Cardiac septum (tissue), 1 donor: ENCODE results near the gene CIT. TPM values are rescaled to one million over a fixed set of nuclear protein-coding genes. Genes with fewer than 3 reads are reported as not detected.

Source experiments
- microRNA-seq: library from miRNA; unstranded; fragments of <30 nt; microRNA quantifications from one replicate; pipeline ENCODE4 v1.2.0, GENCODE V29; 2020
- total RNA-seq: library from RNA; stranded (reverse); fragmentation: NEBNext Ultra II Directional; extraction: Animal tissue kit (Norgen Biotek cat#: 25700); gene quantifications from one replicate; pipeline ENCODE4 v1.2.1, GENCODE V29; 2021
- donor health status: DM: no; HTN: no; CAD: no.

Gene CIT
- total RNA-seq, 1 donor from 2014 or later: 0.86 TPM

Small RNA genes within 50 kb of the gene (microRNA-seq; reads per million reads assigned to microRNA genes)
- not detected for gene MIR1178

Other genes starting within 250 kb of the CIT start
- gene PRKAB1, start 209.2 kb downstream of the CIT start, total RNA-seq: 12.2 TPM
- 0.30 TPM for gene BICDL1, start 111.9 kb upstream of the CIT start, total RNA-seq
- gene RAB35, start 239.4 kb upstream of the CIT start, total RNA-seq: 33.0 TPM